ENCODE data around the gene GRIK5.

The GRIK5 gene

GRCh38 chr19:41998246-41999020, 71.6 kb downstream of the GRIK5 start:
- Histone ChIP-seq H2AFZ (ENCODE audit: low read length) (no peak overlapping the region), H4K20me1 (ENCODE audit: insufficient read depth, low read length) (no peaks in the 10 kb centered on the region), H3K4me2 (ENCODE audit: low read length) (peak overlapping the region; percentile 45), H3K79me2 (ENCODE audit: insufficient read depth, low read length) (no peaks in the 10 kb centered on the region), H3K9me3 (ENCODE audit: low read length) (no peaks in the 10 kb centered on the region), H3F3A (ENCODE audit: insufficient read depth, low read length) (no peaks in the 10 kb centered on the region), H3K4me3 (ENCODE audit: low read depth, low read length, poor library complexity, severe bottlenecking) (peak overlapping the region; percentile 14), H3K36me3 (ENCODE audit: insufficient read depth, low read length) (no peaks in the 10 kb centered on the region), H3K27ac (ENCODE audit: low read depth, low read length, poor library complexity, severe bottlenecking) (no peak overlapping the region), H3K9ac (ENCODE audit: low read length) (no peak overlapping the region), H3K4me1 (ENCODE audit: insufficient read depth, low read length, severe bottlenecking) (peaks cover 13% of the 10 kb centered on the region), H3K9me2 (ENCODE audit: low read depth, low read length) (no peaks in the 10 kb centered on the region), H3K27me3 (ENCODE audit: insufficient read depth, low read length) (peaks cover 14% of the 10 kb centered on the region)
- no peak for TF ChIP-seq EZH2 (IDR thresholded peaks at IDR 0.05; ENCODE audit: borderline replicate concordance, low read length)
- peak; percentile 75 for TF ChIP-seq CTCF (IDR thresholded peaks at IDR 0.05; ENCODE audit: low read length)

GRCh38 chr19:41997851-41998229, 72.2 kb downstream of the GRIK5 start:
- Histone ChIP-seq H4K20me1 (ENCODE audit: insufficient read depth, low read length) (no peaks in the 10 kb centered on the region), H3K9me2 (ENCODE audit: low read depth, low read length) (no peaks in the 10 kb centered on the region), H3K36me3 (ENCODE audit: insufficient read depth, low read length) (no peaks in the 10 kb centered on the region), H3K4me3 (ENCODE audit: low read depth, low read length, poor library complexity, severe bottlenecking) (peak overlapping the region; percentile 14), H3K27me3 (ENCODE audit: insufficient read depth, low read length) (peaks cover 14% of the 10 kb centered on the region), H3K27ac (ENCODE audit: low read depth, low read length, poor library complexity, severe bottlenecking) (no peak overlapping the region), H3K4me2 (ENCODE audit: low read length) (peak overlapping the region; percentile 45; the same call in 1 of the 2 replicates), H2AFZ (ENCODE audit: low read length) (no peak overlapping the region), H3F3A (ENCODE audit: insufficient read depth, low read length) (no peaks in the 10 kb centered on the region), H3K9ac (ENCODE audit: low read length) (no peak overlapping the region), H3K79me2 (ENCODE audit: insufficient read depth, low read length) (no peaks in the 10 kb centered on the region), H3K4me1 (ENCODE audit: insufficient read depth, low read length, severe bottlenecking) (peaks cover 19% of the 10 kb centered on the region), H3K9me3 (ENCODE audit: low read length) (no peaks in the 10 kb centered on the region)
- TF ChIP-seq EZH2 (IDR thresholded peaks at IDR 0.05; ENCODE audit: borderline replicate concordance, low read length) (no peak), CTCF (IDR thresholded peaks at IDR 0.05; ENCODE audit: low read length) (no peak)

DNA sequence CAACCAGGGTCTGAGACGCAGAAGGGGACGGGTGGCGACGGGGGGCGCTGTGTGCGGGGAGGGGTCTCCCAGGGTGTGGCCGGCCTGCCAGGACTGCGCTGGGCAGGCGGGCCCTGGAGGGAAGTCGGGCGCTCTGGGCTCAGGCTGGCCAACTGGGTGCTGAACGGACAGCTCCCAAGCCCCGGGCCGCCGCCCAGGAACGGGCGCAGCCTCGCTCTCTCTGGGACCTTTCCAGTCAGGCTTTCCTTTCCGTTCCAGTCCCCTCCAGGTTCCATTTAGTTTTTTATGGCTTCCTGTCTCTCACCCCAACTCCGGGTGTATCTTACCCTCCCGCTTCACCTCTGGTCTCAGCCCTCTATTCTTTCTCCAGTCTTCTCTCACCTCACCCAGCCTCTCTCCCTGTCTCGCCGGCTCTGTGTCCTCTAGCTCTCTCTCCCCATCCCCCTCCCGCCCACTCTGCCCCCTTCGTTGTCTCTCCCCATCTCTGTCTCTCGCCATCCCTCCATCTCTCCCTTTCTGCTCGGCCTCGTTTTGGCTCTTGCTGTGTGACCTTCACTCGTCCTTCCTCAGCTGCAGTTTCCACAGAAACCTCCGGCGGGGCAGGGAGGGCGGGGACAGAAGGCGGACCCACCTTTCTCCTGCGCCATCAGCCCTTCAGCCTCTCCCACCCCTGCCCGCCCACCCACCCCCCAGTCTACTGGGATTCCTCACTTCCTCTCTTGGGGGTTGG, 72.7 kb downstream of the GRIK5 start:
- TF ChIP-seq EZH2 (IDR thresholded peaks at IDR 0.05; ENCODE audit: borderline replicate concordance, low read length) = no peak
- no peak for TF ChIP-seq CTCF (IDR thresholded peaks at IDR 0.05; ENCODE audit: low read length)
- Histone ChIP-seq H3K9me2 (ENCODE audit: low read depth, low read length) (no peaks in the 10 kb centered on the region), H3K27me3 (ENCODE audit: insufficient read depth, low read length) (peaks cover 14% of the 10 kb centered on the region), H3F3A (ENCODE audit: insufficient read depth, low read length) (no peaks in the 10 kb centered on the region), H2AFZ (ENCODE audit: low read length) (no peak overlapping the region), H3K9me3 (ENCODE audit: low read length) (no peaks in the 10 kb centered on the region), H3K4me2 (ENCODE audit: low read length) (0 out of 2 replicates have a peak overlapping the region, but pooled peaks have one; percentile 14), H4K20me1 (ENCODE audit: insufficient read depth, low read length) (no peaks in the 10 kb centered on the region), H3K79me2 (ENCODE audit: insufficient read depth, low read length) (no peaks in the 10 kb centered on the region), H3K36me3 (ENCODE audit: insufficient read depth, low read length) (no peaks in the 10 kb centered on the region), H3K9ac (ENCODE audit: low read length) (no peak overlapping the region), H3K4me3 (ENCODE audit: low read depth, low read length, poor library complexity, severe bottlenecking) (no peak overlapping the region), H3K27ac (ENCODE audit: low read depth, low read length, poor library complexity, severe bottlenecking) (no peak overlapping the region), H3K4me1 (ENCODE audit: insufficient read depth, low read length, severe bottlenecking) (peaks cover 24% of the 10 kb centered on the region)

Data from OCI-LY1 (cell line).